ENCODE results near the gene SMIM29.

Gene SMIM29

DNA sequence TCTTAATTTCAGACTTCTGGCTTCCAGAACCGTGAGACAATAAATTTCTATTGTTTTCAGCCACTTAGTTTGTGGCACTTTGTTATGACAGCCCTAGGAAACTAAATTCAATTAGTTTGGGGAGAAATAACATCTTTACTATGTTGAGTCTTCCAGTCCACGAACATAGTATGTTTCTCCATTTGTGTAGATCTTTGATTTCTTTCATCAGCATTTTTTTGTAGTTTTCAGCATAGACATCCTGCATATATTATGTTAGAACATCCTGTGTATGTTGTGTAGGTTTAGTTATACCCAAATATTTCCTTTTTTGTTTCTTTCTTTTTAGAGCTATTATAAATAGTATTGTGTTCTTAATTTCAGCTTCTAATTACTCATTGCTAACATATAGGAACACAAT is 30.1 kb downstream of the SMIM29 start:
- Histone ChIP-seq H3K27ac (replicated peaks) (no peak overlapping the region), H3K4me3 (replicated peaks; ENCODE audit: insufficient read depth, low read length) (no peak overlapping the region), H3K27me3 (ENCODE audit: insufficient read depth, poor library complexity, severe bottlenecking) (no peaks in the 10 kb centered on the region)
- no peak for DNase-seq (ENCODE audit: low read depth in 1 of 2, low spot score in 1 of 2)
- TF ChIP-seq GABPA (IDR thresholded peaks at IDR 0.05; ENCODE audit: low read depth), result no peak
- no peak for TF ChIP-seq POLR2AphosphoS5 (IDR thresholded peaks at IDR 0.05; ENCODE audit: low read depth)
- TF ChIP-seq, protein P1, sequence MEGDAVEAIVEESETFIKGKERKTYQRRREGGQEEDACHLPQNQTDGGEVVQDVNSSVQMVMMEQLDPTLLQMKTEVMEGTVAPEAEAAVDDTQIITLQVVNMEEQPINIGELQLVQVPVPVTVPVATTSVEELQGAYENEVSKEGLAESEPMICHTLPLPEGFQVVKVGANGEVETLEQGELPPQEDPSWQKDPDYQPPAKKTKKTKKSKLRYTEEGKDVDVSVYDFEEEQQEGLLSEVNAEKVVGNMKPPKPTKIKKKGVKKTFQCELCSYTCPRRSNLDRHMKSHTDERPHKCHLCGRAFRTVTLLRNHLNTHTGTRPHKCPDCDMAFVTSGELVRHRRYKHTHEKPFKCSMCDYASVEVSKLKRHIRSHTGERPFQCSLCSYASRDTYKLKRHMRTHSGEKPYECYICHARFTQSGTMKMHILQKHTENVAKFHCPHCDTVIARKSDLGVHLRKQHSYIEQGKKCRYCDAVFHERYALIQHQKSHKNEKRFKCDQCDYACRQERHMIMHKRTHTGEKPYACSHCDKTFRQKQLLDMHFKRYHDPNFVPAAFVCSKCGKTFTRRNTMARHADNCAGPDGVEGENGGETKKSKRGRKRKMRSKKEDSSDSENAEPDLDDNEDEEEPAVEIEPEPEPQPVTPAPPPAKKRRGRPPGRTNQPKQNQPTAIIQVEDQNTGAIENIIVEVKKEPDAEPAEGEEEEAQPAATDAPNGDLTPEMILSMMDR (IDR thresholded peaks at IDR 0.05; ENCODE audit: insufficient read depth, low read length), result no peak
- TF ChIP-seq, protein P2, sequence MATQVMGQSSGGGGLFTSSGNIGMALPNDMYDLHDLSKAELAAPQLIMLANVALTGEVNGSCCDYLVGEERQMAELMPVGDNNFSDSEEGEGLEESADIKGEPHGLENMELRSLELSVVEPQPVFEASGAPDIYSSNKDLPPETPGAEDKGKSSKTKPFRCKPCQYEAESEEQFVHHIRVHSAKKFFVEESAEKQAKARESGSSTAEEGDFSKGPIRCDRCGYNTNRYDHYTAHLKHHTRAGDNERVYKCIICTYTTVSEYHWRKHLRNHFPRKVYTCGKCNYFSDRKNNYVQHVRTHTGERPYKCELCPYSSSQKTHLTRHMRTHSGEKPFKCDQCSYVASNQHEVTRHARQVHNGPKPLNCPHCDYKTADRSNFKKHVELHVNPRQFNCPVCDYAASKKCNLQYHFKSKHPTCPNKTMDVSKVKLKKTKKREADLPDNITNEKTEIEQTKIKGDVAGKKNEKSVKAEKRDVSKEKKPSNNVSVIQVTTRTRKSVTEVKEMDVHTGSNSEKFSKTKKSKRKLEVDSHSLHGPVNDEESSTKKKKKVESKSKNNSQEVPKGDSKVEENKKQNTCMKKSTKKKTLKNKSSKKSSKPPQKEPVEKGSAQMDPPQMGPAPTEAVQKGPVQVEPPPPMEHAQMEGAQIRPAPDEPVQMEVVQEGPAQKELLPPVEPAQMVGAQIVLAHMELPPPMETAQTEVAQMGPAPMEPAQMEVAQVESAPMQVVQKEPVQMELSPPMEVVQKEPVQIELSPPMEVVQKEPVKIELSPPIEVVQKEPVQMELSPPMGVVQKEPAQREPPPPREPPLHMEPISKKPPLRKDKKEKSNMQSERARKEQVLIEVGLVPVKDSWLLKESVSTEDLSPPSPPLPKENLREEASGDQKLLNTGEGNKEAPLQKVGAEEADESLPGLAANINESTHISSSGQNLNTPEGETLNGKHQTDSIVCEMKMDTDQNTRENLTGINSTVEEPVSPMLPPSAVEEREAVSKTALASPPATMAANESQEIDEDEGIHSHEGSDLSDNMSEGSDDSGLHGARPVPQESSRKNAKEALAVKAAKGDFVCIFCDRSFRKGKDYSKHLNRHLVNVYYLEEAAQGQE (IDR thresholded peaks at IDR 0.05; ENCODE audit: insufficient replicate concordance, low read depth), result no peak
- no peak for TF ChIP-seq SPI1 (IDR thresholded peaks at IDR 0.05; ENCODE audit: borderline replicate concordance, low read depth)

DNA sequence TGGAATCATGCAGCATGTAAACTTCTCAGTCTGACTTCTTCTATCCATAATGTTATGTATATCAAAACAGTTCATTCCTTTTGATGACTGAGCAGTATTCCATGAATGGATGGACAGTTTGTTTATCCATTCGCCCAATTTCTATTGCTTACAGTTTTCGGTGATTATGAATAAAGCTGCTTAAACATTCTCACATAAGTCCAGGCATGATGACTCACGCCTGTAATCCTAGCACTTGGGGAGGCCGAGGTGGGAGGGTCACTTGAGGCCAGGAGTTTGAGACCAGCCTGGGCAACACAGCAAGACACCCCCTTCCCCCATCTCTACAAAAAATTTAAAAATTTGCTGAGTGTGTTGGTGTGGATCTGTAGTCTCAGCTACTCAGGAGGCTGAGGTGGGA is 35.0 kb downstream of the SMIM29 start:
- no peak for DNase-seq (ENCODE audit: low read depth in 1 of 2, low spot score in 1 of 2)
- H3K27ac ChIP-seq (replicated peaks), result no peak overlapping the region
- no peaks in the 10 kb centered on the region for H3K27me3 ChIP-seq (ENCODE audit: insufficient read depth, poor library complexity, severe bottlenecking)
- H3K4me3 ChIP-seq (replicated peaks; ENCODE audit: insufficient read depth, low read length), result no peak overlapping the region
- TF ChIP-seq POLR2AphosphoS5 (IDR thresholded peaks at IDR 0.05; ENCODE audit: low read depth), result no peak

DNA sequence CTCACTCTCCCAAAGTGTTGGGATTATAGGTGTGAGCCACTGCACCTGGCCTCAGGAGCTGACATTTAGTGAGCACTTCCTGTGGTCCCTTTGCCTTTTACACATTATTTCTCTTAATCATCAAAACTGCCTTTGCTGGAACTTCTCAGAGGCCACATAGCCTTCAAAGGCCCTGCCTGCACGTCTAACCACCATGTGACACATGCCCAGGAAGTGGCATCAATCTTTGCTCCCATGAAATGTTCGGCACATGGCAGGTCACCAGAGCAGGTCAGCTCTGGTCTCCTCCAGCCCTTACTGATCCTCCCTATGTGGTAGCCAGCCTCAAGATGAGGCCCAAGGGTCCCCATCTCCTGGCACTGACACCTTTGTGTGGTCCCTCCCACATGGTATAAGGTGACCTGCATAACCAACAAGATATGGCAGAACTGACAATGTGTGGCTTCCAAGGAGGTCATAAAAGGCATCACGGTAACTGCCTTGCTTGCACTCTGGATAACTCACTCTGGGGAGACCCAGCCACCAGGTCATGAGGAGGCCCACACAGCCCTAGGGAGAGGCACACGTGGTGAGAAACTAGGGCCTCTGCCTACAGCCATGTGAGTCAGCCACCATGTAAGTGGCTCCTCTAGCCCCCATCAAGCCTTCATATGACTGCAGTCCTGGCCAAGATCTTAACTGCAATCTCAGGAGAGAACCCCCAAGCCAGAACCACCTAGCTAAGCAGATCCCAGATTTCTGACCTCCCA is 40.9 kb downstream of the SMIM29 start:
- TF ChIP-seq POLR2AphosphoS5 (IDR thresholded peaks at IDR 0.05; ENCODE audit: low read depth) (no peak), GABPA (IDR thresholded peaks at IDR 0.05; ENCODE audit: low read depth) (no peak), SPI1 (IDR thresholded peaks at IDR 0.05; ENCODE audit: borderline replicate concordance, low read depth) (no peak)
- TF ChIP-seq, protein P2 (IDR thresholded peaks at IDR 0.05; ENCODE audit: insufficient replicate concordance, low read depth), result no peak
- TF ChIP-seq, protein P1 (IDR thresholded peaks at IDR 0.05; ENCODE audit: insufficient read depth, low read length), result no peak
- Histone ChIP-seq H3K27ac (replicated peaks) (no peak overlapping the region), H3K4me3 (replicated peaks; ENCODE audit: insufficient read depth, low read length) (no peak overlapping the region), H3K27me3 (ENCODE audit: insufficient read depth, poor library complexity, severe bottlenecking) (no peaks in the 10 kb centered on the region)
- no peak for DNase-seq (ENCODE audit: low read depth in 1 of 2, low spot score in 1 of 2)

DNA sequence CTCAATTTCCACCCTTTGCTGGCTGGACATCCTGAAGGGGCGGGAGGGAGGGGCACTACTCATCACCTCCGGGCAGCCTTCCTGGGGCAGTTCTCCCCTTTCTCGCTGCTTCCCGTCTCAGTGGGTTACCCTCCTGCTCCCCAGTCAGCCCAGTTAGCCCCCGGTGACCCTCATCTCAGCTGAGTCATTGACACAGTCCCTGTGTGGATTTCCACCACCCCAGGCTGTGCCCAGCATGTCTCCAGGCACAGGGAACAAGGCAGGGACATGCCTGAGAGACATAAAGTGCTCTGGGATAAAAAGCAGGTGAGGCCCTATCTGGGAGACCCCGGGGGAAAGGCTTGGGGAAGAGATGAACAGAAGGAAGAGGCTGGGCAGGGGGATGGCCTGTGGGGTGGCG is 42.1 kb downstream of the SMIM29 start:
- H3K27ac ChIP-seq (replicated peaks), result no peak overlapping the region
- no peak for DNase-seq (ENCODE audit: low read depth in 1 of 2, low spot score in 1 of 2)
- no peak overlapping the region for H3K4me3 ChIP-seq (replicated peaks; ENCODE audit: insufficient read depth, low read length)
- TF ChIP-seq, protein P1 (IDR thresholded peaks at IDR 0.05; ENCODE audit: insufficient read depth, low read length), result no peak
- TF ChIP-seq SPI1 (IDR thresholded peaks at IDR 0.05; ENCODE audit: borderline replicate concordance, low read depth), result no peak
- TF ChIP-seq POLR2AphosphoS5 (IDR thresholded peaks at IDR 0.05; ENCODE audit: low read depth), result no peak
- TF ChIP-seq GABPA (IDR thresholded peaks at IDR 0.05; ENCODE audit: low read depth), result no peak
- TF ChIP-seq, protein P2 (IDR thresholded peaks at IDR 0.05; ENCODE audit: insufficient replicate concordance, low read depth), result no peak
- no peaks in the 10 kb centered on the region for H3K27me3 ChIP-seq (ENCODE audit: insufficient read depth, poor library complexity, severe bottlenecking)

Measured in HL-60 (cell line).